ENCODE data around the gene GSKIP.

GSKIP gene

GRCh38 chr14:96357216-96357615 is 6.1 kb upstream of the GSKIP start:
- Histone ChIP-seq H3K27me3 (ENCODE audit: insufficient read depth, poor library complexity, severe bottlenecking) (no peaks in the 10 kb centered on the region), H3K4me3 (replicated peaks; ENCODE audit: insufficient read depth, low read length) (no peak overlapping the region), H3K27ac (replicated peaks) (no peak overlapping the region)
- no peak for DNase-seq (ENCODE audit: low read depth in 1 of 2, low spot score in 1 of 2)
- TF ChIP-seq CTCF (IDR thresholded peaks at IDR 0.05; ENCODE audit: insufficient read depth, low read length) (no peak), SPI1 (IDR thresholded peaks at IDR 0.05; ENCODE audit: borderline replicate concordance, low read depth) (no peak), POLR2AphosphoS5 (IDR thresholded peaks at IDR 0.05; ENCODE audit: low read depth) (no peak), GABPA (IDR thresholded peaks at IDR 0.05; ENCODE audit: low read depth) (no peak)
- TF ChIP-seq, protein P1, sequence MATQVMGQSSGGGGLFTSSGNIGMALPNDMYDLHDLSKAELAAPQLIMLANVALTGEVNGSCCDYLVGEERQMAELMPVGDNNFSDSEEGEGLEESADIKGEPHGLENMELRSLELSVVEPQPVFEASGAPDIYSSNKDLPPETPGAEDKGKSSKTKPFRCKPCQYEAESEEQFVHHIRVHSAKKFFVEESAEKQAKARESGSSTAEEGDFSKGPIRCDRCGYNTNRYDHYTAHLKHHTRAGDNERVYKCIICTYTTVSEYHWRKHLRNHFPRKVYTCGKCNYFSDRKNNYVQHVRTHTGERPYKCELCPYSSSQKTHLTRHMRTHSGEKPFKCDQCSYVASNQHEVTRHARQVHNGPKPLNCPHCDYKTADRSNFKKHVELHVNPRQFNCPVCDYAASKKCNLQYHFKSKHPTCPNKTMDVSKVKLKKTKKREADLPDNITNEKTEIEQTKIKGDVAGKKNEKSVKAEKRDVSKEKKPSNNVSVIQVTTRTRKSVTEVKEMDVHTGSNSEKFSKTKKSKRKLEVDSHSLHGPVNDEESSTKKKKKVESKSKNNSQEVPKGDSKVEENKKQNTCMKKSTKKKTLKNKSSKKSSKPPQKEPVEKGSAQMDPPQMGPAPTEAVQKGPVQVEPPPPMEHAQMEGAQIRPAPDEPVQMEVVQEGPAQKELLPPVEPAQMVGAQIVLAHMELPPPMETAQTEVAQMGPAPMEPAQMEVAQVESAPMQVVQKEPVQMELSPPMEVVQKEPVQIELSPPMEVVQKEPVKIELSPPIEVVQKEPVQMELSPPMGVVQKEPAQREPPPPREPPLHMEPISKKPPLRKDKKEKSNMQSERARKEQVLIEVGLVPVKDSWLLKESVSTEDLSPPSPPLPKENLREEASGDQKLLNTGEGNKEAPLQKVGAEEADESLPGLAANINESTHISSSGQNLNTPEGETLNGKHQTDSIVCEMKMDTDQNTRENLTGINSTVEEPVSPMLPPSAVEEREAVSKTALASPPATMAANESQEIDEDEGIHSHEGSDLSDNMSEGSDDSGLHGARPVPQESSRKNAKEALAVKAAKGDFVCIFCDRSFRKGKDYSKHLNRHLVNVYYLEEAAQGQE (IDR thresholded peaks at IDR 0.05; ENCODE audit: insufficient replicate concordance, low read depth) = no peak

DNA sequence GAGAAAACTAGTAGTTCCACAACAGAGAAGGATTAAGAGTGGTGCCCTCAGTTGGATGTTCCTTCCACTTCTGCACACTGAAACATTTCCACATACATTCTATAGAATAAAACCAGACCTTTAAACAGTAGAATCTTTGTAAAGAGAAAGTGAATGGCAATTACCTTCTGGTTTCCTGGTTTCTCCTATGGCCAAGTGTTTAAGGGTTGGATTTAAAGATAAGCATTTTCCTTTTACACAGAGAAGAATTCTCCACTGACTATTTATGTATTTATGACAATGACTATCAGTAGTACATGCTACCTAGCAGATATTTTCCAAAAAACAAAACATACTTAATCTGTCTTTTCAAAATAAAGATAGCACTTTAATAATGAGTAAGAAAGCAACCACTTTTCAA is 3.4 kb upstream of the GSKIP start:
- Histone ChIP-seq H3K27me3 (ENCODE audit: insufficient read depth, poor library complexity, severe bottlenecking) (no peaks in the 10 kb centered on the region), H3K4me3 (replicated peaks; ENCODE audit: insufficient read depth, low read length) (no peak overlapping the region), H3K27ac (replicated peaks) (no peak overlapping the region)
- no peak for DNase-seq (ENCODE audit: low read depth in 1 of 2, low spot score in 1 of 2)
- TF ChIP-seq, protein P1 (IDR thresholded peaks at IDR 0.05; ENCODE audit: insufficient replicate concordance, low read depth) = no peak
- no peak for TF ChIP-seq CTCF (IDR thresholded peaks at IDR 0.05; ENCODE audit: insufficient read depth, low read length)
- no peak for TF ChIP-seq GABPA (IDR thresholded peaks at IDR 0.05; ENCODE audit: low read depth)
- TF ChIP-seq POLR2AphosphoS5 (IDR thresholded peaks at IDR 0.05; ENCODE audit: low read depth) = no peak
- no peak for TF ChIP-seq SPI1 (IDR thresholded peaks at IDR 0.05; ENCODE audit: borderline replicate concordance, low read depth)

DNA sequence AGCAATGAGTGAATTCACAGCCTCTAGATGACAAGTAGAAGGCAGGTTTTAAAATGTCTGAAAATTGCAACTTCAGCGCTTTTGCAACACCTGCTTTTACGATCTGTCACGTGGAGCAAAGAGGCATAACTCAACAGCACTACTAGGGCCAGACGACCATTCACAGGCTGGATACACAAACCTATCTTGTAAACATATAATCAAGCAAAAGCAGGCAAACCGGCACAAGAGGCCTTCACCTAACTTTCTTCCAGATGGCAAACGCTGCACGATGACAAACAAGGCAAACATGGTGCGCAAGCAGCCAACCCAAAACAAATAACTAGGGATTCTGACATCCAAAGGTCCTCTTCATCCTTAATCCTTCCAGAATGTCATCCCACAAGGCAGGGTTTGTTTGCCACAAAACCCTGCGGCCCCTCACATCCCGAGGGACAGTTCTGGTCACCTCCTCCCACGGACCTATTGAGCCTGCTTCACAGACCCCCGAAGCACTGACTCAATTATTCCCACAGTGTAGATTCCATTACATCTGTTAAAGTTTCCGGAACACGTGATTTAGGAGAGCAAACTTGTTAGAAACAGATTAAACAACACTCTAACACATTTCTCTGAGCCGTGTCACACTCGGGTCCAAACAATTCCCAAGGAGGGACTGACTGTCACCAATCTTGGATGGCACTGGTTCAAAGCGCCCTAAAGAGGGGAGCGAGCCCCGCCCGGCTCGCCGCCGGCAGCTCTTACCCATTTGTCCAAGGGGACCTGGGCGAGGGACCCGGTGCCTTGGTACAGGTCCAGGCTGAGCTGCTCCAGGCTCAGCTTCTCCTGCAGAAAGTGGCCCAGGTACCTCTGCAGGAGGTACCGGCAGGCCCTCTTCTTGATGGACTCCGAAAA is 1.0 kb upstream of the GSKIP start:
- no peaks in the 10 kb centered on the region for H3K27me3 ChIP-seq (ENCODE audit: insufficient read depth, poor library complexity, severe bottlenecking)
- H3K4me3 ChIP-seq (replicated peaks; ENCODE audit: insufficient read depth, low read length) = peak overlapping the region; percentile 91
- H3K27ac ChIP-seq (replicated peaks) = peak overlapping the region; percentile 80
- peak; percentile 35 to 77 for DNase-seq (ENCODE audit: low read depth in 1 of 2, low spot score in 1 of 2)
- TF ChIP-seq GABPA (IDR thresholded peaks at IDR 0.05; ENCODE audit: low read depth) (no peak), SPI1 (IDR thresholded peaks at IDR 0.05; ENCODE audit: borderline replicate concordance, low read depth) (no peak), POLR2AphosphoS5 (IDR thresholded peaks at IDR 0.05; ENCODE audit: low read depth) (no peak), CTCF (IDR thresholded peaks at IDR 0.05; ENCODE audit: insufficient read depth, low read length) (no peak)
- TF ChIP-seq, protein P1 (IDR thresholded peaks at IDR 0.05; ENCODE audit: insufficient replicate concordance, low read depth) = no peak
